ENCODE results near the gene PCDHB2. TPM values are rescaled to one million over a fixed set of nuclear protein-coding genes. Genes with fewer than 3 reads are reported as not detected.
A peak's percentile ranks its signal among the peaks of the same experiment; 100 is the strongest.
"Not testable (repeated sequence)": the region's sequence is repeated elsewhere in the genome, so short reads cannot be mapped to it uniquely, and the experiment has no call there.

PCDHB2 gene
- total and polyA plus RNA-seq, 4 donors = 5.2 to 10.8 (median 8.1) TPM

GRCh38 chr5:141100243-141100805, 5.9 kb downstream of the PCDHB2 start, which contains the start of gene PCDHB3:
Gene PCDHB3 (plus strand): TSS chr5:141100473. CDS start chr5:141100650, 177 bp downstream.
- peak in 2 of 6 donors; percentile 52 to 77 for DNase-seq (ENCODE audit: low read depth in 4 of 6, low spot score in 6 of 6)
- H3K4me1 ChIP-seq (ENCODE audit: control insufficient read depth, insufficient read depth, low read length) = no peaks in the 10 kb centered on the region
- no peak within 1 kb of the TSS for H3K27ac ChIP-seq (ENCODE audit: low read depth, low read length)
- 11% methylated on average over 16 of the region's 19 CpGs for WGBS (ENCODE audit: insufficient coverage)
- no peak within 1 kb of the TSS for H3K4me3 ChIP-seq (ENCODE audit: low read depth, low read length)
- no peaks in the 10 kb centered on the region for H3K36me3 ChIP-seq (ENCODE audit: control insufficient read depth, insufficient read depth, low read length)
- peaks cover under 1% of the 10 kb centered on the region for H3K27me3 ChIP-seq (ENCODE audit: control insufficient read depth, insufficient read depth, low read length)
- H3K9me3 ChIP-seq (ENCODE audit: control insufficient read depth, insufficient read depth, low read length) = peaks cover 5% of the 10 kb centered on the region

- no peak overlapping the region for H3K4me3 ChIP-seq (ENCODE audit: low read depth, low read length)
These were observed 6.6 kb downstream of the PCDHB2 start for GRCh38 chr5:141101059-141101458.

GRCh38 chr5:141102070-141102469, 7.7 kb downstream of the PCDHB2 start:
- DNase-seq (ENCODE audit: low read depth in 4 of 6, low spot score in 6 of 6); H3K4me1 ChIP-seq (ENCODE audit: control insufficient read depth, insufficient read depth, low read length); H3K4me3 ChIP-seq (ENCODE audit: low read depth, low read length); H3K36me3 ChIP-seq (ENCODE audit: control insufficient read depth, insufficient read depth, low read length); H3K27me3 ChIP-seq (ENCODE audit: control insufficient read depth, insufficient read depth, low read length); H3K27ac ChIP-seq (ENCODE audit: low read depth, low read length); H3K9me3 ChIP-seq (ENCODE audit: control insufficient read depth, insufficient read depth, low read length): not testable (repeated sequence)
- 27% methylated on average over 21 of the region's 39 CpGs for WGBS (ENCODE audit: insufficient coverage)

More at GRCh38 chr5:141101059-141101458, 6.6 kb downstream of the PCDHB2 start:
- Histone ChIP-seq H3K4me1 (ENCODE audit: control insufficient read depth, insufficient read depth, low read length) (no peaks in the 10 kb centered on the region), H3K27me3 (ENCODE audit: control insufficient read depth, insufficient read depth, low read length) (no peaks in the 10 kb centered on the region), H3K36me3 (ENCODE audit: control insufficient read depth, insufficient read depth, low read length) (no peaks in the 10 kb centered on the region), H3K27ac (ENCODE audit: low read depth, low read length) (no peak overlapping the region), H3K9me3 (ENCODE audit: control insufficient read depth, insufficient read depth, low read length) (peaks cover 2% of the 10 kb centered on the region)
- WGBS (ENCODE audit: insufficient coverage) = 32% methylated on average over 19 of the region's 20 CpGs
- peak in 1 of 6 donors; percentile 3 for DNase-seq (ENCODE audit: low read depth in 4 of 6, low spot score in 6 of 6)

- WGBS (ENCODE audit: insufficient coverage) = 24% methylated on average over 15 of the region's 38 CpGs
- not testable (repeated sequence) for H3K4me3 ChIP-seq (ENCODE audit: low read depth, low read length); DNase-seq (ENCODE audit: low read depth in 4 of 6, low spot score in 6 of 6); H3K36me3 ChIP-seq (ENCODE audit: control insufficient read depth, insufficient read depth, low read length); H3K27ac ChIP-seq (ENCODE audit: low read depth, low read length); H3K27me3 ChIP-seq (ENCODE audit: control insufficient read depth, insufficient read depth, low read length); H3K9me3 ChIP-seq (ENCODE audit: control insufficient read depth, insufficient read depth, low read length); H3K4me1 ChIP-seq (ENCODE audit: control insufficient read depth, insufficient read depth, low read length)
These were observed 8.1 kb downstream of the PCDHB2 start for GRCh38 chr5:141102471-141102870.

- no peak overlapping the region for H3K27ac ChIP-seq (ENCODE audit: low read depth, low read length)
- DNase-seq (ENCODE audit: low read depth in 4 of 6, low spot score in 6 of 6) = no peak
- peaks cover 3% of the 10 kb centered on the region for H3K9me3 ChIP-seq (ENCODE audit: control insufficient read depth, insufficient read depth, low read length)
- H3K36me3 ChIP-seq (ENCODE audit: control insufficient read depth, insufficient read depth, low read length) = no peaks in the 10 kb centered on the region
- H3K4me1 ChIP-seq (ENCODE audit: control insufficient read depth, insufficient read depth, low read length) = no peaks in the 10 kb centered on the region
- WGBS (ENCODE audit: insufficient coverage) = no CpG with 5 or more reads among the region's 2 CpGs
- no peaks in the 10 kb centered on the region for H3K27me3 ChIP-seq (ENCODE audit: control insufficient read depth, insufficient read depth, low read length)
- H3K4me3 ChIP-seq (ENCODE audit: low read depth, low read length) = no peak overlapping the region
These were observed 10.9 kb downstream of the PCDHB2 start for GRCh38 chr5:141105350-141105749.

GRCh38 chr5:141119250-141119649, 24.8 kb downstream of the PCDHB2 start:
- H3K4me1 ChIP-seq (ENCODE audit: control insufficient read depth, insufficient read depth, low read length) = no peaks in the 10 kb centered on the region
- H3K4me3 ChIP-seq (ENCODE audit: low read depth, low read length) = no peak overlapping the region
- no peak for DNase-seq (ENCODE audit: low read depth in 4 of 6, low spot score in 6 of 6)
- H3K9me3 ChIP-seq (ENCODE audit: control insufficient read depth, insufficient read depth, low read length) = peaks cover 8% of the 10 kb centered on the region
- no peak overlapping the region for H3K27ac ChIP-seq (ENCODE audit: low read depth, low read length)
- no peaks in the 10 kb centered on the region for H3K36me3 ChIP-seq (ENCODE audit: control insufficient read depth, insufficient read depth, low read length)
- H3K27me3 ChIP-seq (ENCODE audit: control insufficient read depth, insufficient read depth, low read length) = no peaks in the 10 kb centered on the region
- no CpG with 5 or more reads among the region's 2 CpGs for whole genome bisulfite sequencing (ENCODE audit: insufficient coverage)

- H3K27me3 ChIP-seq (ENCODE audit: control insufficient read depth, insufficient read depth, low read length) = no peaks in the 10 kb centered on the region
- WGBS (ENCODE audit: insufficient coverage) = 20% methylated on average over 10 of the region's 16 CpGs
- DNase-seq (ENCODE audit: low read depth in 4 of 6, low spot score in 6 of 6) = peak in 3 of 6 donors; percentile 19 to 63 (median 48)
- H3K9me3 ChIP-seq (ENCODE audit: control insufficient read depth, insufficient read depth, low read length) = peaks cover 10% of the 10 kb centered on the region
- H3K4me3 ChIP-seq (ENCODE audit: low read depth, low read length) = no peak within 1 kb of the TSS
- H3K36me3 ChIP-seq (ENCODE audit: control insufficient read depth, insufficient read depth, low read length) = no peaks in the 10 kb centered on the region
- H3K27ac ChIP-seq (ENCODE audit: low read depth, low read length) = no peak within 1 kb of the TSS
- no peaks in the 10 kb centered on the region for H3K4me1 ChIP-seq (ENCODE audit: control insufficient read depth, insufficient read depth, low read length)
These were observed 27.1 kb downstream of the PCDHB2 start, which contains the start of gene PCDHB4 for GRCh38 chr5:141121563-141121962. Gene PCDHB4 (plus strand): TSS chr5:141121818. CDS start chr5:141121999, 181 bp downstream.

GRCh38 chr5:141121985-141122384, 27.6 kb downstream of the PCDHB2 start:
- Histone ChIP-seq H3K36me3 (ENCODE audit: control insufficient read depth, insufficient read depth, low read length) (no peaks in the 10 kb centered on the region), H3K27me3 (ENCODE audit: control insufficient read depth, insufficient read depth, low read length) (no peaks in the 10 kb centered on the region), H3K4me3 (ENCODE audit: low read depth, low read length) (no peak overlapping the region), H3K27ac (ENCODE audit: low read depth, low read length) (no peak overlapping the region), H3K4me1 (ENCODE audit: control insufficient read depth, insufficient read depth, low read length) (no peaks in the 10 kb centered on the region), H3K9me3 (ENCODE audit: control insufficient read depth, insufficient read depth, low read length) (peaks cover 7% of the 10 kb centered on the region)
- WGBS (ENCODE audit: insufficient coverage) = 28% methylated on average over 10 of the region's 12 CpGs
- DNase-seq (ENCODE audit: low read depth in 4 of 6, low spot score in 6 of 6) = peak in 1 of 6 donors; percentile 3

GRCh38 chr5:141123396-141124135, 29.2 kb downstream of the PCDHB2 start:
- not testable (repeated sequence) for H3K4me3 ChIP-seq (ENCODE audit: low read depth, low read length); DNase-seq (ENCODE audit: low read depth in 4 of 6, low spot score in 6 of 6); H3K9me3 ChIP-seq (ENCODE audit: control insufficient read depth, insufficient read depth, low read length); H3K27me3 ChIP-seq (ENCODE audit: control insufficient read depth, insufficient read depth, low read length); H3K4me1 ChIP-seq (ENCODE audit: control insufficient read depth, insufficient read depth, low read length); H3K36me3 ChIP-seq (ENCODE audit: control insufficient read depth, insufficient read depth, low read length); H3K27ac ChIP-seq (ENCODE audit: low read depth, low read length)
- WGBS (ENCODE audit: insufficient coverage) = 22% methylated on average over 46 of the region's 73 CpGs

- H3K4me3 ChIP-seq (ENCODE audit: low read depth, low read length) = no peak overlapping the region
These were observed 32.9 kb downstream of the PCDHB2 start for GRCh38 chr5:141127305-141127704.

More at GRCh38 chr5:141127305-141127704, 32.9 kb downstream of the PCDHB2 start:
- no peaks in the 10 kb centered on the region for H3K27me3 ChIP-seq (ENCODE audit: control insufficient read depth, insufficient read depth, low read length)
- WGBS (ENCODE audit: insufficient coverage) = no CpG with 5 or more reads among the region's 1 CpG
- no peaks in the 10 kb centered on the region for H3K4me1 ChIP-seq (ENCODE audit: control insufficient read depth, insufficient read depth, low read length)
- H3K9me3 ChIP-seq (ENCODE audit: control insufficient read depth, insufficient read depth, low read length) = peaks cover 3% of the 10 kb centered on the region
- no peak overlapping the region for H3K27ac ChIP-seq (ENCODE audit: low read depth, low read length)
- no peaks in the 10 kb centered on the region for H3K36me3 ChIP-seq (ENCODE audit: control insufficient read depth, insufficient read depth, low read length)
- no peak for DNase-seq (ENCODE audit: low read depth in 4 of 6, low spot score in 6 of 6)
